K562 (cell line): ENCODE data around the gene APOO.

ENCODE experiments used
- ARID2 ChIP-seq: fragments of 450-650 bp; IDR thresholded peaks from 2 replicates; pipeline ENCODE4 v1.6.1; 2017; ENCODE audit warnings: antibody characterized with exemption, mild to moderate bottlenecking
- CHD2 ChIP-seq: IDR thresholded peaks from 2 replicates; pipeline ENCODE4 v1.6.1; 2011; ENCODE audit warnings: low read depth, low read length
- CTCF ChIP-seq, 3 experiments: IDR thresholded peaks in 2 of 3; conservative IDR thresholded peaks in 1 of 3; 2 replicates each; pipeline ENCODE4 v1.5.1; 2011 to 2012; ENCODE audit warnings: low read length in 3 of 3, mild to moderate bottlenecking in 3 of 3, control low read depth in 2 of 3, improper control_type of control experiment in 1 of 3, inconsistent platforms in 1 of 3, low read depth in 1 of 3, mixed read lengths in 1 of 3, moderate library complexity in 1 of 3; ENCODE audit not compliant: insufficient read depth in 2 of 3
- DPF2 ChIP-seq: fragments of 450-650 bp; IDR thresholded peaks from 2 replicates; pipeline ENCODE4 v1.6.1; 2016
- E2F6 ChIP-seq, 2 experiments: IDR thresholded peaks; 2 replicates each; pipeline ENCODE4 v1.6.1; 2011; ENCODE audit warnings: borderline replicate concordance in 1 of 2, control low read depth in 1 of 2, low read depth in 1 of 2, low read length in 1 of 2, mild to moderate bottlenecking in 1 of 2, mixed read lengths in 1 of 2, moderate library complexity in 1 of 2; ENCODE audit not compliant: insufficient read depth in 1 of 2, insufficient read length in 1 of 2, poor library complexity in 1 of 2, severe bottlenecking in 1 of 2; ENCODE audit errors: extremely low read depth in 1 of 2
- ETV6 ChIP-seq, 3 experiments: fragments of 150-350 bp in 1 of 3; sonication (generic) in 1 of 3; formaldehyde crosslinking in 1 of 3; IDR thresholded peaks; 2 replicates each; pipeline versions ENCODE4 v1.6.1 to v1.8.0; 2014 to 2022; ENCODE audit warnings: borderline replicate concordance in 2 of 3, low read depth in 2 of 3, antibody characterized with exemption in 1 of 3, low read length in 1 of 3, mild to moderate bottlenecking in 1 of 3, missing genetic modification reagents in 1 of 3
- KLF1 ChIP-seq: fragments of 450-650 bp; IDR thresholded peaks from 2 replicates; pipeline ENCODE4 v1.6.1; 2016; ENCODE audit warnings: missing genetic modification characterization, missing compliant biosample characterization
- MYBL2 ChIP-seq, 2 experiments: fragments of 450-650 bp in 1 of 2; sonication (generic) in 1 of 2; formaldehyde crosslinking in 1 of 2; IDR thresholded peaks; 2 replicates each; pipeline versions ENCODE4 v1.6.1 to v1.8.1; 2017 to 2022; ENCODE audit warnings: borderline replicate concordance in 1 of 2, inconsistent platforms in 1 of 2, low read depth in 1 of 2, mild to moderate bottlenecking in 1 of 2, missing genetic modification reagents in 1 of 2, moderate library complexity in 1 of 2
- POLR2A ChIP-seq: fragments of 450-650 bp; conservative IDR thresholded peaks from 2 replicates; pipeline ENCODE4 v1.6.1; 2016
- TBL1XR1 ChIP-seq, 2 experiments: IDR thresholded peaks; 2 replicates each; pipeline ENCODE4 v1.6.1; 2012; ENCODE audit warnings: improper control_type of control experiment in 2 of 2, low read length in 2 of 2, mild to moderate bottlenecking in 1 of 2
- ZNF165 ChIP-seq: fragments of 250-450 bp; sonication (Bioruptor Pico); IDR thresholded peaks from 2 replicates; pipeline ENCODE4 v1.4.0; 2020; ENCODE audit warnings: borderline replicate concordance
- TF ChIP-seq, protein P1 (sequence below), 2 experiments: fragments of 450-650 bp in 1 of 2; sonication (generic) in 1 of 2; formaldehyde crosslinking in 1 of 2; IDR thresholded peaks in 1 of 2; conservative IDR thresholded peaks in 1 of 2; 2 replicates each; pipeline versions ENCODE4 v1.6.1 to v1.8.1; 2016 to 2023; ENCODE audit warnings: mild to moderate bottlenecking in 2 of 2, moderate library complexity in 2 of 2, inconsistent platforms in 1 of 2, missing genetic modification reagents in 1 of 2
- TF ChIP-seq, protein P2 (sequence below): IDR thresholded peaks from 2 replicates; pipeline ENCODE4 v1.6.1; 2016; ENCODE audit warnings: missing genetic modification characterization, missing compliant biosample characterization
- TF ChIP-seq, protein P3 (sequence below): fragments of 450-650 bp; IDR thresholded peaks from 2 replicates; pipeline ENCODE4 v1.6.1; 2016; ENCODE audit warnings: low read depth, mild to moderate bottlenecking, moderate library complexity

DNA sequence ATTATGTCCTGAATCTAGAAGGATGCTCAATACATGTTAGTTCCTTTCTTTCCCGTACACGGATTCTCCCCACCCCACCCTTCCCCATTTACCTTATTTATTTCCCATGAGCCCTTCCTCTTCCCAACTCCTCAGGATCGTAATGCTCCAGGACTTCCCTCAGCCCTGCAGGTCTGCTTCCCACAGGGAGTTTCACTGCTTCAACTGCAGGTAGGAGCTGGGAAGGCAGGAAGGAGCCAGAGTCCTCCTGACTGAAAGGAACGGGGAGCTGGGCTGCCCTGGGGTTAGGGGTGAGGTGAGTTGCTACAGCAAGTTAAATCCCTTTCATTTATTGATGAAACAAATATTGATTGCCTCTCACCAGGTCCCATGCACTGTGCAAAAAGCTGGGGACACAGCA lies 91.6 kb downstream of the APOO start:
- TF ChIP-seq ARID2 (no peak), MYBL2 (IDR thresholded peaks at IDR 0.05; ENCODE audit: low read depth) (no peak), MYBL2 (CRISPR knock-in tag; IDR thresholded peaks at IDR 0.05; ENCODE audit: borderline replicate concordance) (no peak), ZNF165 (CRISPR knock-in tag) (no peak), TBL1XR1 (IDR thresholded peaks at IDR 0.05; ENCODE audit: low read length in 2 of 2) (no peak), KLF1 (tag) (no peak), ETV6 (IDR thresholded peaks at IDR 0.05; ENCODE audit: borderline replicate concordance in 1 of 2, low read depth in 2 of 2, low read length in 1 of 2) (no peak), ETV6 (CRISPR knock-in tag; IDR thresholded peaks at IDR 0.05; ENCODE audit: borderline replicate concordance) (no peak), POLR2A (no peak), CHD2 (no peak), CTCF (IDR thresholded peaks at IDR 0.05 in 2 of 3, conservative IDR thresholded peaks at IDR 0.05 in 1 of 3; ENCODE audit: insufficient read depth in 2 of 3, low read depth in 1 of 3, low read length in 3 of 3) (no peak), DPF2 (no peak), E2F6 (IDR thresholded peaks at IDR 0.05; ENCODE audit: borderline replicate concordance in 1 of 2, extremely low read depth in 1 of 2, insufficient read depth in 1 of 2, insufficient read length in 1 of 2, low read depth in 1 of 2, low read length in 1 of 2, poor library complexity in 1 of 2, severe bottlenecking in 1 of 2) (no peak)
- TF ChIP-seq, protein P1, sequence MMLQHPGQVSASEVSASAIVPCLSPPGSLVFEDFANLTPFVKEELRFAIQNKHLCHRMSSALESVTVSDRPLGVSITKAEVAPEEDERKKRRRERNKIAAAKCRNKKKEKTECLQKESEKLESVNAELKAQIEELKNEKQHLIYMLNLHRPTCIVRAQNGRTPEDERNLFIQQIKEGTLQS (IDR thresholded peaks at IDR 0.05): no peak
- TF ChIP-seq, protein P1 (CRISPR knock-in tag; conservative IDR thresholded peaks at IDR 0.05): no peak
- TF ChIP-seq, protein P2, sequence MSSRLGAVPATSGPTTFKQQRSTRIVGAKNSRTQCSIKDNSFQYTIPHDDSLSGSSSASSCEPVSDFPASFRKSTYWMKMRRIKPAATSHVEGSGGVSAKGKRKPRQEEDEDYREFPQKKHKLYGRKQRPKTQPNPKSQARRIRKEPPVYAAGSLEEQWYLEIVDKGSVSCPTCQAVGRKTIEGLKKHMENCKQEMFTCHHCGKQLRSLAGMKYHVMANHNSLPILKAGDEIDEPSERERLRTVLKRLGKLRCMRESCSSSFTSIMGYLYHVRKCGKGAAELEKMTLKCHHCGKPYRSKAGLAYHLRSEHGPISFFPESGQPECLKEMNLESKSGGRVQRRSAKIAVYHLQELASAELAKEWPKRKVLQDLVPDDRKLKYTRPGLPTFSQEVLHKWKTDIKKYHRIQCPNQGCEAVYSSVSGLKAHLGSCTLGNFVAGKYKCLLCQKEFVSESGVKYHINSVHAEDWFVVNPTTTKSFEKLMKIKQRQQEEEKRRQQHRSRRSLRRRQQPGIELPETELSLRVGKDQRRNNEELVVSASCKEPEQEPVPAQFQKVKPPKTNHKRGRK: no peak
- TF ChIP-seq, protein P3, sequence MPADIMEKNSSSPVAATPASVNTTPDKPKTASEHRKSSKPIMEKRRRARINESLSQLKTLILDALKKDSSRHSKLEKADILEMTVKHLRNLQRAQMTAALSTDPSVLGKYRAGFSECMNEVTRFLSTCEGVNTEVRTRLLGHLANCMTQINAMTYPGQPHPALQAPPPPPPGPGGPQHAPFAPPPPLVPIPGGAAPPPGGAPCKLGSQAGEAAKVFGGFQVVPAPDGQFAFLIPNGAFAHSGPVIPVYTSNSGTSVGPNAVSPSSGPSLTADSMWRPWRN: no peak
